Measurements from ENCODE around the gene DNAI4.

The DNAI4 gene

DNA sequence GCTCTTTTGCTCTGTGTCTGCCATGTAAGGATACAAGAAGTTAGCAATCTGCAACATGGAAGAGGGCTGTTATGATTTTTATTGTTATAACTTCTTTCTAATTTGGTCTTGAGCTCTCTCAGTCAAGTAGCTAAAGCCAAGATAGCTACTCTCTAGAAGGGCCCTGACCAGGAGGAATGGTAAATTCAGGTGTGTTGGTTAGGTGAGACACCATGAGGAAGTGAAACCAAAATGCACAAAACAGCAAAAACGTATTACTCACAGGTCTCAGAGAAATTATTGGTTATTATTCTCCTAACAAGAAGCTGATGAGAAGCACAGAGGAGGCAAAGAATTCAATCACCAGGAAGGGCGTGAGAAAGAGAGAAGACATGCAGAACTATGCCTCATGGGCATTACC is 71.8 kb downstream of the DNAI4 start:
- TF ChIP-seq L3MBTL2 (conservative IDR thresholded peaks at IDR 0.05) (no peak), HDGF (IDR thresholded peaks at IDR 0.05; ENCODE audit: borderline replicate concordance) (no peak), FOXM1 (IDR thresholded peaks at IDR 0.05; ENCODE audit: borderline replicate concordance) (no peak), NFRKB (IDR thresholded peaks at IDR 0.05) (no peak), BHLHE40 (IDR thresholded peaks at IDR 0.05; ENCODE audit: borderline replicate concordance) (no peak), CTBP1 (IDR thresholded peaks at IDR 0.05; ENCODE audit: borderline replicate concordance) (no peak), TARDBP (IDR thresholded peaks at IDR 0.05) (no peak), SUZ12 (IDR thresholded peaks at IDR 0.05) (no peak), FOXK2 (IDR thresholded peaks at IDR 0.05) (no peak), ZNF384 (IDR thresholded peaks at IDR 0.05) (no peak), SP1 (IDR thresholded peaks at IDR 0.05) (no peak)
- DNase-seq (ENCODE audit: extremely low spot score): no peak
- ChIA-PET CTCF (interaction anchor here (1.1 kb wide), 1 partner anchor 22 kb away, joined by 3 read pairs; no protein-coding TSS in a partner anchor), POLR2A (no interaction called here)

DNA sequence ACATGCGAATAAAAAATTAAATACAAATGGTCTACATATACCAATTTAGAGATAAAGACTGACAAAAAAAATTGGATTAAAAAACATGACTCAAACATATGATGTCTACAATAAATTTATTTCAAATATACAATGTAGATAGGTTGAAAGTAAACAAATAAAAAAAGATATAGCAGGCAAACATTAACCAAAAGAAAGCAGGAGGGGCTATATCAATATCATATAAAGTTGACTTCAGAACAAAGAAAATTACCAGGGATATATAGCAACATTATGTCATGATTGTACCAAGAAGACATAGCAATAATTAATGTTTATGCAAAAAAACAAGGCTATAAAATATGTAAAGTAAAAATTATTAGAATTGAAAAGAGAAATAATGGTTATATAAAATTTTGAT is 73.7 kb downstream of the DNAI4 start:
- no peak for DNase-seq (ENCODE audit: extremely low spot score)

DNA sequence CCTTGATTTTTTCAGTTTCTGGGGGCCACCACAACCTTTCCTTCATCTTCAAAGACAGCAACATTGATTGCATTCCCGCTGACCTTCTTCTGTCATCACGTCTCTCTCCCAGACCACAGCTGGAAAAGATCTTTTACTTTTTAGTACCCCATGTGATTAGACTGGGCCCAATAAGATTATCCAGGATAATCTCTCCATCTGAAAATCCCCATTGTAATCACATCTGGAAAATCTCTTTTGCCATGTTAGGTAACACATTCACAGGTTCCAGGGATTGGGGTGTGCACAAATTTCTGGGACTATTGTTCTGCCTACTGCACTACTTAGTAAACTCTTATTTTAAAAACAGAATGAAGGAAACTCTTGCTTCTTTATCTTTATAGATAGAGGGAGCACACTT is 76.5 kb downstream of the DNAI4 start:
- CTCF ChIA-PET: no interaction called here
- DNase-seq (ENCODE audit: extremely low spot score): no peak
- POLR2A ChIA-PET: no interaction called here
- no peak for TF ChIP-seq LEF1 (IDR thresholded peaks at IDR 0.05; ENCODE audit: borderline replicate concordance)
- TF ChIP-seq SP1 (IDR thresholded peaks at IDR 0.05): no peak
- TF ChIP-seq SUZ12 (IDR thresholded peaks at IDR 0.05): no peak
- TF ChIP-seq FOXM1 (IDR thresholded peaks at IDR 0.05; ENCODE audit: borderline replicate concordance): no peak
- no peak for TF ChIP-seq ZNF384 (IDR thresholded peaks at IDR 0.05)
- TF ChIP-seq HDGF (IDR thresholded peaks at IDR 0.05; ENCODE audit: borderline replicate concordance): no peak
- TF ChIP-seq NFRKB (IDR thresholded peaks at IDR 0.05): no peak

More for the DNA sequence above, 73.7 kb downstream of the DNAI4 start:
- no peak for TF ChIP-seq ZNF384 (IDR thresholded peaks at IDR 0.05)
- no peak for TF ChIP-seq SP1 (IDR thresholded peaks at IDR 0.05)
- no peak for TF ChIP-seq NFRKB (IDR thresholded peaks at IDR 0.05)
- TF ChIP-seq LEF1 (IDR thresholded peaks at IDR 0.05; ENCODE audit: borderline replicate concordance): no peak
- no peak for TF ChIP-seq SUZ12 (IDR thresholded peaks at IDR 0.05)
- TF ChIP-seq HDGF (IDR thresholded peaks at IDR 0.05; ENCODE audit: borderline replicate concordance): no peak
- no peak for TF ChIP-seq CTBP1 (IDR thresholded peaks at IDR 0.05; ENCODE audit: borderline replicate concordance)
- TF ChIP-seq ELF4 (IDR thresholded peaks at IDR 0.05): no peak
- TF ChIP-seq FOXM1 (IDR thresholded peaks at IDR 0.05; ENCODE audit: borderline replicate concordance): no peak
- no peak for TF ChIP-seq L3MBTL2 (conservative IDR thresholded peaks at IDR 0.05)
- no peak for TF ChIP-seq BHLHE40 (IDR thresholded peaks at IDR 0.05; ENCODE audit: borderline replicate concordance)
- TF ChIP-seq, protein P1, sequence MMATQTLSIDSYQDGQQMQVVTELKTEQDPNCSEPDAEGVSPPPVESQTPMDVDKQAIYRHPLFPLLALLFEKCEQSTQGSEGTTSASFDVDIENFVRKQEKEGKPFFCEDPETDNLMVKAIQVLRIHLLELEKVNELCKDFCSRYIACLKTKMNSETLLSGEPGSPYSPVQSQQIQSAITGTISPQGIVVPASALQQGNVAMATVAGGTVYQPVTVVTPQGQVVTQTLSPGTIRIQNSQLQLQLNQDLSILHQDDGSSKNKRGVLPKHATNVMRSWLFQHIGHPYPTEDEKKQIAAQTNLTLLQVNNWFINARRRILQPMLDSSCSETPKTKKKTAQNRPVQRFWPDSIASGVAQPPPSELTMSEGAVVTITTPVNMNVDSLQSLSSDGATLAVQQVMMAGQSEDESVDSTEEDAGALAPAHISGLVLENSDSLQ (IDR thresholded peaks at IDR 0.05): no peak
- TF ChIP-seq FOXK2 (IDR thresholded peaks at IDR 0.05): no peak
- TF ChIP-seq FOXA1 (IDR thresholded peaks at IDR 0.05): no peak
- no peak for TF ChIP-seq TARDBP (IDR thresholded peaks at IDR 0.05)
- no peak for TF ChIP-seq ARNT (IDR thresholded peaks at IDR 0.05)
- CTCF ChIA-PET: no interaction called here
- POLR2A ChIA-PET: no interaction called here

- ChIA-PET CTCF (no interaction called here), POLR2A (no interaction called here)
- no peak for DNase-seq (ENCODE audit: extremely low spot score)
- no peak for TF ChIP-seq TARDBP (IDR thresholded peaks at IDR 0.05)
- TF ChIP-seq SUZ12 (IDR thresholded peaks at IDR 0.05): no peak
- TF ChIP-seq LEF1 (IDR thresholded peaks at IDR 0.05; ENCODE audit: borderline replicate concordance): no peak
- no peak for TF ChIP-seq SP1 (IDR thresholded peaks at IDR 0.05)
- no peak for TF ChIP-seq FOXM1 (IDR thresholded peaks at IDR 0.05; ENCODE audit: borderline replicate concordance)
- no peak for TF ChIP-seq NFRKB (IDR thresholded peaks at IDR 0.05)
- TF ChIP-seq ZNF384 (IDR thresholded peaks at IDR 0.05): no peak
- TF ChIP-seq HDGF (IDR thresholded peaks at IDR 0.05; ENCODE audit: borderline replicate concordance): no peak
These were observed 83.7 kb downstream of the DNAI4 start for GRCh38 chr1:66840929-66841328.

- no peak for DNase-seq (ENCODE audit: extremely low spot score)
- CTCF ChIA-PET: no interaction called here
- POLR2A ChIA-PET: no interaction called here
- no peak for TF ChIP-seq SUZ12 (IDR thresholded peaks at IDR 0.05)
- TF ChIP-seq BHLHE40 (IDR thresholded peaks at IDR 0.05; ENCODE audit: borderline replicate concordance): no peak
- TF ChIP-seq SP1 (IDR thresholded peaks at IDR 0.05): no peak
- TF ChIP-seq ARNT (IDR thresholded peaks at IDR 0.05): no peak
- TF ChIP-seq FOXA1 (IDR thresholded peaks at IDR 0.05): no peak
- TF ChIP-seq HDGF (IDR thresholded peaks at IDR 0.05; ENCODE audit: borderline replicate concordance): no peak
- no peak for TF ChIP-seq ZNF384 (IDR thresholded peaks at IDR 0.05)
- TF ChIP-seq, protein P1 (IDR thresholded peaks at IDR 0.05): no peak
- TF ChIP-seq ELF4 (IDR thresholded peaks at IDR 0.05): no peak
- no peak for TF ChIP-seq FOXK2 (IDR thresholded peaks at IDR 0.05)
- TF ChIP-seq NFRKB (IDR thresholded peaks at IDR 0.05): no peak
These were observed 89.7 kb downstream of the DNAI4 start for GRCh38 chr1:66834926-66835325.

- CTCF ChIA-PET: no interaction called here
- DNase-seq (ENCODE audit: extremely low spot score): no peak
- no peak for TF ChIP-seq SP1 (IDR thresholded peaks at IDR 0.05)
- no peak for TF ChIP-seq FOXA1 (IDR thresholded peaks at IDR 0.05)
- no peak for TF ChIP-seq ARNT (IDR thresholded peaks at IDR 0.05)
- TF ChIP-seq ZNF384 (IDR thresholded peaks at IDR 0.05): no peak
- TF ChIP-seq FOXK2 (IDR thresholded peaks at IDR 0.05): no peak
- TF ChIP-seq L3MBTL2 (conservative IDR thresholded peaks at IDR 0.05): no peak
- no peak for TF ChIP-seq TARDBP (IDR thresholded peaks at IDR 0.05)
- no peak for TF ChIP-seq HDGF (IDR thresholded peaks at IDR 0.05; ENCODE audit: borderline replicate concordance)
- TF ChIP-seq NFRKB (IDR thresholded peaks at IDR 0.05): no peak
- no peak for TF ChIP-seq CTBP1 (IDR thresholded peaks at IDR 0.05; ENCODE audit: borderline replicate concordance)
- no peak for TF ChIP-seq FOXM1 (IDR thresholded peaks at IDR 0.05; ENCODE audit: borderline replicate concordance)
- no peak for TF ChIP-seq LEF1 (IDR thresholded peaks at IDR 0.05; ENCODE audit: borderline replicate concordance)
- no peak for TF ChIP-seq ELF4 (IDR thresholded peaks at IDR 0.05)
- TF ChIP-seq SUZ12 (IDR thresholded peaks at IDR 0.05): no peak
- no peak for TF ChIP-seq BHLHE40 (IDR thresholded peaks at IDR 0.05; ENCODE audit: borderline replicate concordance)
- POLR2A ChIA-PET: no interaction called here
These were observed 91.5 kb downstream of the DNAI4 start for GRCh38 chr1:66833112-66833511.
